ENCODE results near the gene EMCN. TPM values are rescaled to one million over a fixed set of nuclear protein-coding genes. Genes with fewer than 3 reads are reported as not detected.

EMCN gene
- total RNA-seq, 1 experiment from 2014 or later = not detected

DNA sequence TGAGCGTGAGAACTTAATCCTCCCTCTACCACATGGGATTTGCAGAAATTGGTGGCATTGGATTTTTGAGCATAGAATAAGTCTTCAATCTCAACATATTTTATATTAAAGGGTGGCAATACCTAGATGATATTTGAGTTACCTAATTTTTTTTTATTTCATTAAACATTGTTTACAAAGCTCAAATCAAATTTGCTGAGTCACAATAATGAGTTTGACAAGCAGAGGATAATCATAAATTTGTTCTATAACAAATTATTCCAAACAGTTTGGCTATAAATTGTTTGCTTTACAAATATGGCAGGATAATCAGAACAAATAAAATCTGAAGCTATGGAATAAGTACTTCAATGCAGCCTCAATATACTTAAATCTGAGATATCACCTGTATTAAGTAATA, 22.7 kb downstream of the EMCN start:
- TF ChIP-seq, protein P1, sequence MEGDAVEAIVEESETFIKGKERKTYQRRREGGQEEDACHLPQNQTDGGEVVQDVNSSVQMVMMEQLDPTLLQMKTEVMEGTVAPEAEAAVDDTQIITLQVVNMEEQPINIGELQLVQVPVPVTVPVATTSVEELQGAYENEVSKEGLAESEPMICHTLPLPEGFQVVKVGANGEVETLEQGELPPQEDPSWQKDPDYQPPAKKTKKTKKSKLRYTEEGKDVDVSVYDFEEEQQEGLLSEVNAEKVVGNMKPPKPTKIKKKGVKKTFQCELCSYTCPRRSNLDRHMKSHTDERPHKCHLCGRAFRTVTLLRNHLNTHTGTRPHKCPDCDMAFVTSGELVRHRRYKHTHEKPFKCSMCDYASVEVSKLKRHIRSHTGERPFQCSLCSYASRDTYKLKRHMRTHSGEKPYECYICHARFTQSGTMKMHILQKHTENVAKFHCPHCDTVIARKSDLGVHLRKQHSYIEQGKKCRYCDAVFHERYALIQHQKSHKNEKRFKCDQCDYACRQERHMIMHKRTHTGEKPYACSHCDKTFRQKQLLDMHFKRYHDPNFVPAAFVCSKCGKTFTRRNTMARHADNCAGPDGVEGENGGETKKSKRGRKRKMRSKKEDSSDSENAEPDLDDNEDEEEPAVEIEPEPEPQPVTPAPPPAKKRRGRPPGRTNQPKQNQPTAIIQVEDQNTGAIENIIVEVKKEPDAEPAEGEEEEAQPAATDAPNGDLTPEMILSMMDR (conservative IDR thresholded peaks at IDR 0.05) = no peak
- Histone ChIP-seq H3K9ac (ENCODE audit: extremely low read depth, insufficient read length, low read length) (no peak overlapping the region), H2AFZ (ENCODE audit: low read length) (no peak overlapping the region), H3T11ph (ENCODE audit: low read length) (no peak overlapping the region), H2BK15ac (ENCODE audit: low read depth, low read length) (no peak overlapping the region), H3K4me1 (ENCODE audit: insufficient read depth, low read length) (no peaks in the 10 kb centered on the region), H2BK120ac (ENCODE audit: low read depth, low read length, poor library complexity, severe bottlenecking) (no peak overlapping the region), H3K4me2 (ENCODE audit: insufficient read depth, insufficient read length, low read length) (no peak overlapping the region), H2AK5ac (ENCODE audit: insufficient read length, low read length) (no peak overlapping the region), H4K91ac (ENCODE audit: insufficient read length, low read depth, low read length) (no peak overlapping the region), H3K14ac (ENCODE audit: insufficient read depth, low read length) (no peak overlapping the region), H3K79me1 (ENCODE audit: insufficient read depth, low read depth, low read length, poor library complexity, severe bottlenecking) (no peaks in the 10 kb centered on the region), H4K20me1 (ENCODE audit: control insufficient read depth, insufficient read depth, insufficient read length) (no peaks in the 10 kb centered on the region), H3K27me3 (ENCODE audit: insufficient read depth, low read length) (no peaks in the 10 kb centered on the region), H3K9me3 (ENCODE audit: control insufficient read depth, low read depth, low read length) (no peaks in the 10 kb centered on the region), H3K18ac (ENCODE audit: insufficient read length, low read depth, low read length) (no peak overlapping the region), H3K79me2 (ENCODE audit: insufficient read depth, low read length) (no peaks in the 10 kb centered on the region), H3K4ac (ENCODE audit: low read depth, low read length) (no peak overlapping the region), H3K23me2 (ENCODE audit: insufficient read length, low read depth, low read length, poor library complexity, severe bottlenecking) (no peaks in the 10 kb centered on the region), H3K56ac (ENCODE audit: insufficient read length, low read depth, low read length) (no peak overlapping the region), H4K8ac (replicated peaks; ENCODE audit: insufficient read length, low read depth, low read length) (no peak overlapping the region), H2BK5ac (ENCODE audit: insufficient read length, low read length) (no peak overlapping the region), H2BK20ac (ENCODE audit: low read depth, low read length, poor library complexity, severe bottlenecking) (no peak overlapping the region), H4K5ac (ENCODE audit: insufficient read length, low read depth, low read length) (no peak overlapping the region), H3K23ac (ENCODE audit: insufficient read length, low read depth, low read length) (no peak overlapping the region), H2BK12ac (ENCODE audit: insufficient read length, low read depth, low read length) (no peak overlapping the region), H3K27ac (ENCODE audit: insufficient read length, low read depth, low read length) (no peak overlapping the region)
- no peaks in the 10 kb centered on the region for H3K4me1 Mint-ChIP-seq
- H3K36me3 Mint-ChIP-seq (ENCODE audit: insufficient read depth in 1 of 3, low read depth in 3 of 3) = peaks cover 0 to 8% (median 0%) of the 10 kb centered on the region in 3 experiments; a peak in 1 of 7 replicates
- H3K27me3 Mint-ChIP-seq (ENCODE audit: low read depth) = no peaks in the 10 kb centered on the region
- H3K4me3 Mint-ChIP-seq = no peak overlapping the region
- WGBS (ENCODE audit: extremely low coverage, insufficient read length, low lambda C conversion rate) = no CpG with 5 or more reads among the region's 1 CpG
- no peaks in the 10 kb centered on the region for H3K9me3 Mint-ChIP-seq
- DNase-seq = no peak
- H3K27ac Mint-ChIP-seq = no peak overlapping the region

All from H9 (cell line).